ENCODE measurements around the gene NABP2. TPM values are rescaled to one million over a fixed set of nuclear protein-coding genes. Genes with fewer than 3 reads are reported as not detected.

The NABP2 gene
- total and polyA plus RNA-seq, 3 donors from 2014 or later: 27.5 to 40.8 (median 30.4) TPM

GRCh38 chr12:56223571-56224101, 506 bp upstream of the NABP2 start:
- H3K4me1 ChIP-seq: peaks cover 37% of the 10 kb centered on the region
- TF ChIP-seq POLR2A (IDR thresholded peaks at IDR 0.05): no peak
- no peak for TF ChIP-seq CTCF (IDR thresholded peaks at IDR 0.05)
- 11 to 27% methylated on average over 15 of the region's 15 CpGs for WGBS, 2 donors
- H3K4me3 ChIP-seq: peak overlapping the region in 1 of 2 donors; percentile 68
- no peaks in the 10 kb centered on the region for H3K9me3 ChIP-seq
- peak overlapping the region in 1 of 2 donors; percentile 47 for H3K27ac ChIP-seq
- no peak for DNase-seq
- no peaks in the 10 kb centered on the region for H3K36me3 ChIP-seq (ENCODE audit: low read depth, missing control alignments)
- H3K27me3 ChIP-seq: no peaks in the 10 kb centered on the region
- intact Hi-C loops (cut with DNase I; ENCODE audit: low total_unique reads): no loop called here

- no peak for DNase-seq
- 46 to 47% methylated on average over 8 to 11 of the region's 11 CpGs for WGBS, 2 donors
- TF ChIP-seq CTCF (IDR thresholded peaks at IDR 0.05) (no peak), POLR2A (IDR thresholded peaks at IDR 0.05) (no peak)
- intact Hi-C loops (cut with DNase I; ENCODE audit: low total_unique reads): no loop called here
- H3K4me1 ChIP-seq: peaks cover 34% of the 10 kb centered on the region
- no peaks in the 10 kb centered on the region for H3K36me3 ChIP-seq (ENCODE audit: low read depth, missing control alignments)
- H3K9me3 ChIP-seq: no peaks in the 10 kb centered on the region
- H3K4me3 ChIP-seq: peak overlapping the region; percentile 47 to 68
- H3K27ac ChIP-seq: peak overlapping the region in 1 of 2 donors; percentile 21
- no peaks in the 10 kb centered on the region for H3K27me3 ChIP-seq
Measured at GRCh38 chr12:56224954-56225353, 812 bp downstream of the NABP2 start.

- H3K36me3 ChIP-seq (ENCODE audit: low read depth, missing control alignments): no peaks in the 10 kb centered on the region
- DNase-seq: no peak
- intact Hi-C loops (cut with DNase I; ENCODE audit: low total_unique reads): no loop called here
- no peak for TF ChIP-seq POLR2A (IDR thresholded peaks at IDR 0.05)
- TF ChIP-seq CTCF (IDR thresholded peaks at IDR 0.05): no peak
- 74 to 100% methylated on average over 4 to 7 of the region's 7 CpGs for WGBS, 2 donors
- H3K27me3 ChIP-seq: no peaks in the 10 kb centered on the region
- H3K4me3 ChIP-seq: no peak overlapping the region
- no peak overlapping the region for H3K27ac ChIP-seq
- peaks cover 10% of the 10 kb centered on the region for H3K4me1 ChIP-seq
- H3K9me3 ChIP-seq: no peaks in the 10 kb centered on the region
Measured at GRCh38 chr12:56229082-56229481, 4.9 kb downstream of the NABP2 start.

DNA sequence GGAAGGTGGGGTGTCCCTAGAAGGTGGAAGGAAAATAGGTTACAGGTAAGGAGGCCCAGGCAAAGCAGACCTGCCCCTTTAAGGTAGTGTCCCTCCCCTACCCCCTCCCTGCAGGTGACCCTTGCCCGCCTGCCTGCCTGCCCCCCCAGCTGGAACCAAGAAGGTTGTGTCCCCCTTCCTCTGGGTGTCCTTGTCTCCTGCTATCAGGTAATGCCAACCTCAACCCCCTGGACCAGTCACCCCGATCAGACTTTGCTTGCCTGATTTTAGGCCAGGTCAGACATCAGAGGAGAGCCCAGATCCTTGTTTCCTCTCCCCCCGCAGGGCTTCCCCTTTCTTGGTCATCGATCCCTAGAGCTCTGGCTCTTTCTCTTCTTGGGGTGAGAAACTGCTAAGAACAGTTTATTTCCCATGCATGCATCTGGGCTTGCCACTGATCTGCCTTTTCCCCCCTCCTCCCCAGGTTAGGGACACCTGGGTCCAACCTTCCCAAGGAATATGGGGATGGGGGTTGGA, 5.8 kb downstream of the NABP2 start, which contains the start of gene SLC39A5:
SLC39A5 (plus strand) TSS at position 136 of the 516 bp plus-strand sequence. CDS start 1,224 bp downstream, outside the sequence.
- intact Hi-C loops (cut with DNase I; ENCODE audit: low total_unique reads): no loop called here
- Histone ChIP-seq H3K4me1 (peaks cover 5% of the 10 kb centered on the region), H3K4me3 (no peak within 1 kb of the TSS), H3K9me3 (no peaks in the 10 kb centered on the region), H3K27me3 (no peaks in the 10 kb centered on the region), H3K36me3 (ENCODE audit: low read depth, missing control alignments) (no peaks in the 10 kb centered on the region), H3K27ac (no peak within 1 kb of the TSS)
- 85 to 89% methylated on average over 4 of the region's 4 CpGs for WGBS, 2 donors
- no peak for TF ChIP-seq CTCF (IDR thresholded peaks at IDR 0.05)
- no peak for TF ChIP-seq POLR2A (IDR thresholded peaks at IDR 0.05)
- no peak for DNase-seq

All from testis (tissue), 3 donors.